NT2/D1 (cell line): Measurements from ENCODE around the gene SHE.
"Not testable (repeated sequence)": the region's sequence is repeated elsewhere in the genome, so short reads cannot be mapped to it uniquely, and the experiment has no call there.

Source experiments
- DNase-seq: peaks from one replicate; pipeline ENCODE4 v3.0.0-alpha.2; 2011; ENCODE audit warnings: low read depth, low spot score
- H3K27me3 ChIP-seq: 2 replicates; pipeline ENCODE4 v1.6.0; 2011; ENCODE audit warnings: mild to moderate bottlenecking; ENCODE audit not compliant: insufficient read length, insufficient read depth
- H3K36me3 ChIP-seq: 2 replicates; pipeline ENCODE4 v1.6.1; 2011; ENCODE audit warnings: mild to moderate bottlenecking, low read length, mixed read lengths; ENCODE audit not compliant: insufficient read depth, insufficient read length
- H3K4me1 ChIP-seq: 2 replicates; pipeline ENCODE4 v1.5.1; 2011; ENCODE audit not compliant: insufficient read depth, insufficient read length
- H3K4me3 ChIP-seq: 2 replicates; pipeline ENCODE4 v1.5.1; 2011; ENCODE audit warnings: low read depth; ENCODE audit not compliant: insufficient read length
- H3K9ac ChIP-seq: 2 replicates; pipeline ENCODE4 v1.6.0; 2011; ENCODE audit warnings: low read depth; ENCODE audit not compliant: insufficient read length
- H3K9me3 ChIP-seq: 2 replicates; pipeline ENCODE4 v1.5.1; 2011; ENCODE audit warnings: mild to moderate bottlenecking, low read length; ENCODE audit not compliant: insufficient read depth
- SUZ12 ChIP-seq: IDR thresholded peaks from 2 replicates; pipeline ENCODE4 v1.6.1; 2011; ENCODE audit not compliant: insufficient read length, insufficient read depth; ENCODE audit errors: extremely low read depth
- YY1 ChIP-seq: IDR thresholded peaks from 2 replicates; pipeline ENCODE4 v1.6.1; 2011; ENCODE audit not compliant: insufficient read length, insufficient read depth
- ZNF274 ChIP-seq: IDR thresholded peaks from 2 replicates; pipeline ENCODE4 v1.6.1; 2011; ENCODE audit warnings: mild to moderate bottlenecking, low read depth, low read length

SHE gene

DNA sequence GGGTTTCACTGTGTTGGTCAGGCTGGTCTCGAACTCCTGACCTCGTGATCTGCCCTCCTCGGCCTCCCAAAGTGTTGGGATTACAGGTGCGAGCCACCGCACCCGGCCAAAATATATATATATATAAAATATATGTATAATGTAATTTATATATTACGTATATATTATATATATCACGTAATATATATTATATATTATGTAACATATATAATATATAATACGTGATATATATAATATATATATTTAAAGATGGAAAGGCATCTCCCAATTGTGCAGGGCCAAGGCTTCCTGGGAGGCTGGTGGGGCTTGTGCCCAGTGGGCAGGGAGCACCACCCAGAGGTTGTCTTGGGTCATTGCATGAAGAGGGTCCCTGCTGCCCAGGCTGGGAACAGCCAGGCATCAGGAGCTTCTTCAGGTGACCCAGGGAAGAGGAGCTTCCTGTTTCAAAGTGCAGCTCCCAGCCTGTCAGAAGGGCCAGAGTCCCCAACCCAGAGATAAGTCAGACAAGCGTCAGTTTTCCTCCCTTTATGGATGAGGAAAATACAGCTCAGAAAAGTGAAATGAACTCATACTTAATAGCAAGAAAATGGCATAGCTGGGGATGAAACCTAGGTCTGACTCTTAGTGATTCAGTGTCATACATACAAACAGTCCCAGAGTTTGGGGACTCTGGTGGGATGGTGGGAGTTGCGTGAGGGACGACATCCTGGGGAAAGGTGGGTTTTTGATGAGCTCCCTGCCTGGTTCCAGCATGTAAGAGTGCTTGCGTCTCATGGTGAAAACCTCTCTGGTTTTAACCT, 44.3 kb upstream of the SHE start:
- TF ChIP-seq ZNF274 (no peak), SUZ12 (no peak), YY1 (no peak)
- DNase-seq = peak; percentile 86
- no peak overlapping the region for H3K9ac ChIP-seq
- H3K27me3 ChIP-seq = no peaks in the 10 kb centered on the region
- peaks cover 2% of the 10 kb centered on the region for H3K4me1 ChIP-seq
- no peaks in the 10 kb centered on the region for H3K9me3 ChIP-seq
- no peak overlapping the region for H3K4me3 ChIP-seq
- H3K36me3 ChIP-seq = peaks cover 35% of the 10 kb centered on the region

DNA sequence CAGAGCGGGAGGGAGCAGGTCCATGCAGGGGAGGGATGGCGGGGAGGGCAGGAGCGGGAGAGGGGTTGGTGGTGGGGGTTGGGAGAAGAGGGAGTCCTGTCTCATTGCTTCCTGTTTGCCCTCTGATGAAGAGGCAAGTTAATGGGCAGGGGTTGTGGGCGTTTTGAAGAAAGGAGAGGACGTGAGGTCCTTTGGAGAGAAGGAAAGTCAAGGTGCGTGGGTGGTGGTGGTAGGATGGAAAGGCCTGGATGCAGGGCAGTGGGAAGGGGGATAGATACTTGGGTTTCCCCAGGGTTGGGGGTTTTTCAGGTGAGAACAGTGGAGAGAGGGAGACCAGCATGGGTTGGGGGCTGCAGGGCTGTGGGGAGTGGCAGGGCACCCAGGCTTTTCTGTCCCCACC, 39.0 kb upstream of the SHE start:
- Histone ChIP-seq H3K4me1 (peaks cover 1% of the 10 kb centered on the region), H3K27me3 (no peaks in the 10 kb centered on the region), H3K4me3 (no peak overlapping the region), H3K9ac (no peak overlapping the region), H3K36me3 (no peaks in the 10 kb centered on the region), H3K9me3 (no peaks in the 10 kb centered on the region)
- TF ChIP-seq SUZ12 = no peak
- no peak for TF ChIP-seq ZNF274
- no peak for TF ChIP-seq YY1
- DNase-seq = no peak

- DNase-seq = no peak
- Histone ChIP-seq H3K4me1 (peaks cover 1% of the 10 kb centered on the region), H3K9ac (no peak overlapping the region), H3K36me3 (no peaks in the 10 kb centered on the region), H3K27me3 (no peaks in the 10 kb centered on the region), H3K4me3 (no peak overlapping the region), H3K9me3 (no peaks in the 10 kb centered on the region)
- TF ChIP-seq ZNF274 (no peak), SUZ12 (no peak), YY1 (no peak)
These were observed 37.6 kb upstream of the SHE start for GRCh38 chr1:154539486-154540483.

- H3K27me3 ChIP-seq = no peaks in the 10 kb centered on the region
- no peak overlapping the region for H3K9ac ChIP-seq
- TF ChIP-seq ZNF274 = no peak
- no peak for TF ChIP-seq YY1
- no peak for TF ChIP-seq SUZ12
- peaks cover 20% of the 10 kb centered on the region; the same call in 1 of the 2 replicates for H3K9me3 ChIP-seq
- no peak overlapping the region for H3K4me3 ChIP-seq
- no peaks in the 10 kb centered on the region for H3K36me3 ChIP-seq
- no peak for DNase-seq
- peaks cover 1% of the 10 kb centered on the region for H3K4me1 ChIP-seq
These were observed 34.4 kb upstream of the SHE start for GRCh38 chr1:154536570-154536969.

- Histone ChIP-seq H3K4me1 (no peaks in the 10 kb centered on the region), H3K27me3 (no peaks in the 10 kb centered on the region), H3K9me3 (peaks cover 23% of the 10 kb centered on the region; the same call in 1 of the 2 replicates), H3K4me3 (no peak overlapping the region), H3K36me3 (no peaks in the 10 kb centered on the region), H3K9ac (no peak overlapping the region)
- no peak for TF ChIP-seq YY1
- no peak for TF ChIP-seq SUZ12
- no peak for TF ChIP-seq ZNF274
- peak; percentile 65 for DNase-seq
These were observed 32.0 kb upstream of the SHE start for GRCh38 chr1:154533952-154534844.

GRCh38 chr1:154531950-154532349, 29.7 kb upstream of the SHE start:
- not testable (repeated sequence) for H3K4me3 ChIP-seq, H3K36me3 ChIP-seq, H3K4me1 ChIP-seq, H3K9ac ChIP-seq, DNase-seq, H3K27me3 ChIP-seq
- H3K9me3 ChIP-seq = peaks cover 23% of the 10 kb centered on the region; the same call in 1 of the 2 replicates
